GM21619 (cell line): Measurements from ENCODE around the gene TAX1BP1.
A peak's percentile ranks its signal among the peaks of the same experiment; 100 is the strongest.
"Not testable (repeated sequence)": the region's sequence is repeated elsewhere in the genome, so short reads cannot be mapped to it uniquely, and the experiment has no call there.

Experiments used
- ATAC-seq: cut with Tn5 transposase; IDR thresholded peaks from one replicate; pipeline ENCODE4 v1.9.1; 2021; ENCODE audit not compliant: unreplicated experiment

Gene TAX1BP1

GRCh38 chr7:27737616-27738015 lies 2.3 kb upstream of the TAX1BP1 start:
- no peak for ATAC-seq

GRCh38 chr7:27739301-27739908 lies 557 bp upstream of the TAX1BP1 start:
- ATAC-seq, result peak; percentile 36

GRCh38 chr7:27740449-27741086 lies 606 bp downstream of the TAX1BP1 start:
- peak; percentile 66 for ATAC-seq

- not testable (repeated sequence) for ATAC-seq
Observed at GRCh38 chr7:27742091-27742710, 2.2 kb downstream of the TAX1BP1 start.

- ATAC-seq, result peak; percentile 28
Observed at GRCh38 chr7:27745064-27745583, 5.2 kb downstream of the TAX1BP1 start.

- no peak for ATAC-seq
Observed at GRCh38 chr7:27746486-27746885, 6.5 kb downstream of the TAX1BP1 start.

- ATAC-seq, result no peak
Observed at GRCh38 chr7:27746978-27747377, 7.0 kb downstream of the TAX1BP1 start.

- no peak for ATAC-seq
Observed at GRCh38 chr7:27747589-27748368, 7.8 kb downstream of the TAX1BP1 start.

GRCh38 chr7:27750316-27750715 lies 10.4 kb downstream of the TAX1BP1 start:
- no peak for ATAC-seq

GRCh38 chr7:27751888-27752660 lies 12.1 kb downstream of the TAX1BP1 start:
- no peak for ATAC-seq

- no peak for ATAC-seq
Observed at GRCh38 chr7:27753863-27754262, 13.9 kb downstream of the TAX1BP1 start.

- no peak for ATAC-seq
Observed at GRCh38 chr7:27756298-27756697, 16.3 kb downstream of the TAX1BP1 start.

GRCh38 chr7:27759491-27759890 lies 19.5 kb downstream of the TAX1BP1 start:
- no peak for ATAC-seq

GRCh38 chr7:27762062-27762461 lies 22.1 kb downstream of the TAX1BP1 start:
- no peak for ATAC-seq

- ATAC-seq, result no peak
Observed at GRCh38 chr7:27763983-27764508, 24.1 kb downstream of the TAX1BP1 start.

- no peak for ATAC-seq
Observed at GRCh38 chr7:27765841-27766240, 25.9 kb downstream of the TAX1BP1 start.

- ATAC-seq, result no peak
Observed at GRCh38 chr7:27767374-27767773, 27.4 kb downstream of the TAX1BP1 start.

- no peak for ATAC-seq
Observed at GRCh38 chr7:27771111-27771510, 31.1 kb downstream of the TAX1BP1 start.

GRCh38 chr7:27774717-27775328 lies 34.9 kb downstream of the TAX1BP1 start:
- no peak for ATAC-seq

GRCh38 chr7:27775782-27776181 lies 35.8 kb downstream of the TAX1BP1 start:
- ATAC-seq, result no peak
